GM12891 (cell line): ENCODE results near the gene HNRNPM.
"Not testable (repeated sequence)": the region's sequence is repeated elsewhere in the genome, so short reads cannot be mapped to it uniquely, and the experiment has no call there.

Experiments
- DNase-seq: peaks from one replicate; pipeline ENCODE4 v3.0.0; 2011; ENCODE audit warnings: low spot score; ENCODE audit not compliant: insufficient read length
- FAIRE-seq: peaks from 2 replicates; lab custom pipeline; 2011; peaks lifted over from hg19 to GRCh38; lab: Jason Lieb, UNC
- PAX5 ChIP-seq: IDR thresholded peaks from 2 replicates; pipeline ENCODE4 v1.6.1; 2011; ENCODE audit warnings: low read length, moderate library complexity, mild to moderate bottlenecking; ENCODE audit not compliant: insufficient read depth, severe bottlenecking
- POLR2A ChIP-seq: IDR thresholded peaks from 2 replicates; pipeline ENCODE4 v1.6.1; 2011; ENCODE audit warnings: low read depth, low read length, control low read depth
- POLR2AphosphoS5 ChIP-seq: IDR thresholded peaks from 2 replicates; pipeline ENCODE4 v1.6.1; 2011; ENCODE audit warnings: low read depth, low read length, control low read depth
- POU2F2 ChIP-seq: IDR thresholded peaks from 2 replicates; pipeline ENCODE4 v1.6.1; 2011; ENCODE audit warnings: low read depth, mild to moderate bottlenecking, control low read depth, low read length, moderate library complexity
- SPI1 ChIP-seq: IDR thresholded peaks from 2 replicates; pipeline ENCODE4 v1.6.1; 2011; ENCODE audit warnings: low read depth, low read length, control low read depth
- TAF1 ChIP-seq: IDR thresholded peaks from 2 replicates; pipeline ENCODE4 v1.6.1; 2011; ENCODE audit warnings: low read depth, low read length, control low read depth

Gene HNRNPM

DNA sequence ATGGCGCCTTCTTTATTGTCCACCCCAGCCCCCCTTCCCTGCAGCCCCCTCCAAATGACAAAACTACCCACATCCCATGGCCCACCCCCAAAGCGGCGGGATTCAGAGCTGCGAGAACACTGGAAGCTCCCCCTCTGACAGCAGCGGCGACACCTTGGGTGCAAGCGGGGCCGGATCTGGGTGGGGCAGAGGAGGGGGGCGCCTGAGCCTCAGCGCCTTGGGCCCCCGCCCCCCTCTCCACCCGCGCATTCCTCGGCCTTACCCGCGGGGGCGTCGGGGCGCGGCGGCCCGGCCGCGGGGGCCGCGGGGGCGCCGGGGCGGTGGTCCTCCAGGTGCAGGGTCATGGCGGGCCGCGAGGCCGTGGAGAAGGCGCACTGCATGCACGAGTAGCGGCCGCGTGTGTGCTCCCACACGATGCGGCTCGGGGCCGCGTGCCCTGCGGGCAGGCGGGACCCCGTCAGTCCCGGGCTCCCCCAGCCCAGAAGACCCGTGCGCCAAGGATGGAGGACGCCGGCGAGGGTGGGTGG lies 65.9 kb downstream of the HNRNPM start:
- no peak for TF ChIP-seq TAF1
- no peak for DNase-seq
- FAIRE-seq = no peak

DNA sequence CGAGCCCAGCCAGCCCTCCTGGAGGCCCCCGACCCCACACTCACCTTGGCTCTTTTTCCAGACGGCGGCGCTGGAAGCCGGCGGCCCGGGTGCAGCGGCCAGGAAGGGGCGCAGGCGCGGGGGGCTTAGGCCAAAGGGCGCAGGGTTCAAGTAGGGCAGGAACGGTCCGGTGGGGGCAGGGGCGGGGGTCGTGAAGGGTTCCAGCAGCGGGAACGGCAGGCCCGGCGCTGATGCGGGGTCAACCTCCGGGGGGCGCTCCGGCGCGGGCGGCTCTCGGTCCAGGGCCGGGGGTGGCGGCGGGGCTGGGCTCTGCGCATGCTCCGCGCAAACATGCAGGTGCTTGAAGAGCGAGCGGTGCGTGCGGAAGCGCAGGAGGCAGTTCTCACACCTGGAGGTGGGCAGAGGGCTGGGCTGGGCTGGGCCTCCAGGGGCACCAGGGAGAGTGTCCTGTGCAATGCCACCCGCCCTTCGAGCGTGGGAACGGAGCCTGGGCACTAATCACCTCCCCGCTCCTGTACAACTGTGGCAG lies 66.9 kb downstream of the HNRNPM start:
- no peak for FAIRE-seq
- no peak for DNase-seq
- TF ChIP-seq SPI1 (no peak), TAF1 (no peak), POU2F2 (no peak), PAX5 (no peak), POLR2A (no peak), POLR2AphosphoS5 (no peak)

DNA sequence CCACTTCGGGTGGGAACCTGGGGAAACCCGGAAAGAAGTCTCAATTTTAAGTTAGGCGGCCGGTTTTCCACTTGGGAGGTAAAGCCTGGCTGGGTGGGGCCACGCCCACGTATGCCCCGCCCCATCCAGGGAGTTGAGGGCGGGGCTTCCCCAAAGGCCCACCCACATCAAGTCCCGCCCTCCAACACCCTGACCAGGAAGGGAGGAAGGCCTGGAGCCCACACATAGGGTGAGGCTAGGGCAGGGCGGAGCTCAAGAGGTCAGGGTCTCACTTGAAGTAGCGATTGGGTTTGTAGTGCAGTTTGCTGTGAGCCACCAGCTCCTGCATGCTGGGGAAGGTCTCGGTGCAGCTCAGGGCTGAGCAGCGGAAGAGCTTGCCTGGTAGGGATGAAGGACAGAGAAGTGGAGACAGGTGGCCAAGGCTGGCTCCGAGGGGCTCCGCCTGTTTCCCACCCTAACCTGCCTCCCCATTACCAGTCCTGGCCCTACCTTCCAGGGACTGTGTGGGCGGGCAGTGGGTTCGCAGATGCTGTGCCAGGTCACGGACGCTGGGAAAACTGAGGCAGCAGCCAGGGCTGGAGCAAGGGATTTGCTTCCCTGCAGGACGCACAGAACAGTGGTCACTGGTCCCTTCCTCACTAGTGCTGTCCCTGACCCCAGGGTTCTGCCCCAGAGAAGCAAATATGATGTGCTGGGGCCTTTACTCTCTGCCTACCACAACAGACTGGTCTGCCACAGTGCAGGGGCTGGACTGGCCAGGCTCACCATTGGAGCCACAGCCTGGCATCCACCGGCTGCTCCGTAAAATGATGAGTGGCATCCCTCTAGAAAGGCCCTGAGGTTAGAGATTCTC lies 67.6 kb downstream of the HNRNPM start:
- TF ChIP-seq POLR2AphosphoS5 = no peak
- peak; percentile 71 for FAIRE-seq
- DNase-seq = no peak

DNA sequence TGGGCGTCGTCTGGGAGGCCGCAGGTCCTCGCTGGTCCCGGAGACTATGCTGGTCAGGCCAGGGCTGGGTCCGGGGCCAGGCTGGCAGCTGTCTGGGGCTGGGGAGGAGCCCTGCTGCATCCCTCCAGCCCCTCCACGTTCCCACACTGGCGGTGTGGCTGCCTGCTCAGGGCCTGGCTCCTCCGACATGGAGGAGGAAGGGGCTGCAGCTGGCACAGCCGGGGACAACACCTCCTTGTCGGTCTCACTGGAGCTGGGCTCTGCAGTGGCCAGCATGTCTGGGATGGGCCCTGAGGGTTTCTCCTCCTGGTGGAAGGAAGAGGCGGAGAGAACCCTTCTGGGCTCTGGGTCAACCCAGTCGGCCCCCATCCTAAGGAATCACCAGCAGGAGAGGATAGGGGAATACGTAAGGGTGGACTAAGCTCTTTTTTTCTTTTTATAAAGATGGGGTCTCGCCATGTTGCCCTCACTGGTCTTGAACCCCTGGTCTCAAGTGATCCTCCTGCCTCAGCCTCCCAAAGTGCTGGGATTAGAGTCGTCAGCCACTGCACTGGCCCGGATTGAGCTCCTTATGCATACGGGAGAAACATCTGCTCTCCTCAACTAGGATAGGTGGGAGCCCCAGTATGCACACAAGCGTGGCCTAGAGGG lies 68.4 kb downstream of the HNRNPM start:
- TF ChIP-seq POLR2A (no peak), SPI1 (no peak), POLR2AphosphoS5 (no peak), POU2F2 (no peak), PAX5 (no peak), TAF1 (no peak)
- FAIRE-seq (no peak), DNase-seq (no peak)

DNA sequence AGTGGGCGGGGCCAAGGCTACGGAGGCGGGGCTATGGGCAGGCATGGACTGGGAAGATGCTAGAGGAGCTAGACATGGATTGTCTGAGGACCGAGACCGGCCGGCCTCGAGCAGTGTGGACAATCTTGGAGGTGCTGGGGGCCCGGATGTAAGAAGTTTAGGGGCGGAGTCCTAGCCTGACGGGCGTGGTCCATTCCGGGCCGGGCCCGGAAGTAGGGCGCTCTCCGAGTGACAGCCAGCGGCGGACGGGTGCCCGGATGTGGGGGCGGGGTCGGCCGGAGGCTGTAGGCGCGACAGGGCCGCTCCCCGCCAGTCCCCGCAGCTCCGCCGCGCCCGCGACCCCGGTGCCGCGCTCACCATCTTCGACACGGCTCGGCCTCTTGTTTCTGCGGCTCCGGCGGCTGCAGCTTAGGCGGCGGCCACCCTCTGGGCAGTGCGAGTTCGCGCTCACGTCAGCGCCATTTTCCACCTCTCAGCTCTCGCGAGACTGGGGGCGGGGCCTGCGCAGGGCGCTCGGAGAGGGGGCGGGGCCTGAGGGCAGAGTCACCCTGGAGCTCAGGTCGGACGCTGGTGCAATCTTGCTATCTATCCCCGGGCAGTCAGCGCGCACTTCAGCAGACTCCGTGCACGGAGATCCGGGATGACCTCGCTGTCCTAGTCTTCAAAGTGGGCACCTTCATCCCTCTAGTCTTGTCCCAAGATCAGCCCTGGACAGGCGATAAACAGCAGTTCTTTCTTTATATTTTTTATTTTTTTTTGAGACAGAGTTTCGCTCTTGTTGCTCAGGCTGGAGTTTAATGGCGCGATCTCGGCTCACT lies 69.1 kb downstream of the HNRNPM start, which contains the start of gene ZNF414:
Gene ZNF414, minus strand, starts transcription at position 481 of the 818 bp plus-strand sequence. Its CDS starts 121 bp downstream, at position 360.
- DNase-seq = peak; percentile 99
- peak; percentile 86 for TF ChIP-seq POLR2AphosphoS5
- no peak for TF ChIP-seq PAX5
- TF ChIP-seq POU2F2 = 0 out of 2 replicates have a peak, but pooled peaks have one; percentile 8
- TF ChIP-seq SPI1 = no peak
- peak; percentile 87 for TF ChIP-seq POLR2A
- peak; percentile 87 for TF ChIP-seq TAF1
- FAIRE-seq = peak; percentile 98

DNA sequence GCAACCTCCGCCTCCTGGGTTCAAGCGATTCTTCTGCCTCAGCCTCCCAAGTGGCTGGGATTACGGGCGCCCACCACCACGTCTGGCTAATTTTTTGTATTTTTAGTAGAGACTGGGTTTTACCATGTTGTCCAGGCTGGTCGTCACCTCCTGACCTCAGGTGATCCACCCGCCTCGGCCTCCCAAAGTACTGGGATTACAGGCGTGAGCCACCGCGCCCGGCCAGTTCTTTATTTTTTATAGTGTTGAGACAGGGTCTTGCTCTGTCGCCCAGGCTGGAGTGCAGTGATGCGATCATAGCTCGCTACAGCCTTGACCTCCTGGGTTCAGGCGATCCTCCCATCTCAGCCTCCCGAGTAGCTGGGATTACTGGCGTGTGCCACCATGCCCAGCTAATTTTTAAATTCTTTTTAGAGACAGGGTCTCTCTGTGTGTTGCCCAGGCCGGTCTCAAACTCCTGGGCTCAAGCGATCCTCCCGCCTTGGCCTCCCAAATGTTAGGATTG lies 69.8 kb downstream of the HNRNPM start:
- DNase-seq, FAIRE-seq: not testable (repeated sequence)

DNA sequence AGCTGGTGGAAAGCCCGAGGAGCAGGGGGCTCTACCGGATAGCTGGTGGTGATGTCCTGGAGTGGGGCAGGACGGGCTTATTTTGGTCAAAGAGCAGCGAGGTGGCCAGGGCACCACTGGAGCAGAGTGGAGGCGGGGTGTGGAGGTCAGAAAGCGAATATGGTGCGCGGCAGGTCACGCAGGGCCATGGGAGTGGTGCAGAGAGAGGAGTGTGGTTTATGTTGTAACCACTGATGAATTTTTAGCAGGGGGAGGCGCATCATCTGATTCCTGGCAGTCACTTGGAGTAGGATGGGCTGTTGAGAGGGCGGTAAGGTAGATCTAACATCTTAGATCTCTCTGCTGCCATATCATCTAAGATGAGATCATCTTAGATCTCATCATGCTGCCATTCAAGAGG lies 70.5 kb downstream of the HNRNPM start:
- no peak for DNase-seq
- TF ChIP-seq POU2F2 (no peak), TAF1 (no peak), POLR2A (no peak), SPI1 (no peak), POLR2AphosphoS5 (no peak), PAX5 (no peak)
- no peak for FAIRE-seq

DNA sequence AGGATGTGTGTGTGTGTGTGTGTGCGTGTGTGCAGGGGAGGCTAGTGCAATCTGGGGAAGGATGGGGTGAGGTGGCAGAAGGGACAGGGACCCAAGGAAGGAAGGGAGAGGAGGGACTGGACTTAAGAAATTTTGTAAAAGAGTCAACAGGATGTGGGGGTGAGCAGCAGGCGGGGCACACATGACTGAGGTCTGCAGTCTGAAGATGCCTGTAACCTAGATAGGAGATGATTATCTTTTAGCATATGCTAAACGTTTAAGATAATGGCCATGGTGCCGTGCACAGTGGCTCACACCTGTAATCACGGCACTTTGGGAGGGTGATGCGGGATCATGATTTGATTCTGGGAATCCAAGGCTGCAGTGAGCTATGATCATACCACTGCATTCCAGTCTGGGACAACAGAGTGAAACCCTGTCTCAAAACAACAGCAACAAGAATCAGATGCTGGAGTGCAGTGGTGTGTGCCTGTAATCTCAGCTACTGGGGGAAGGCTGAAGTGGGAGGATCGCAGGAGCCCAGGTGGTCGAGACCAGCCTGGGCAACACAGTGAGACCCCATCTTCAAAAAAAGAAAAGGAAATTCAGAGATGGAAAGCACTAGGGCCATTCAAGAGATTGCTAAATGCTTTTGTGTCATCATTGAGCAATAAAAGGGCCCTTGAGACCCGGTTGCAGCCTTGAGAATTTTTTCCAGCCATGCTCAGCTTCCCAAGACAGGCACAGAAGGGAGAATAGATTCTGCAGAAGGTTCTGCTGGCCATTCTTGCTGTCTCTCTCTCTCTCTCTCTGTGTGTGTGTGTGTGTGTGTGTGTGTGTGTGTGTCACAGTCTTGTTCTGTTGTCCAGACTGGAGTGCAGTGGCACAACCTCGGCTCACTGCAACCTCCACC lies 73.0 kb downstream of the HNRNPM start:
- DNase-seq (no peak), FAIRE-seq (peak; percentile 67)
- TF ChIP-seq PAX5 = no peak
- no peak for TF ChIP-seq TAF1
- no peak for TF ChIP-seq POLR2AphosphoS5
- TF ChIP-seq POLR2A = no peak
- TF ChIP-seq POU2F2 = no peak
- no peak for TF ChIP-seq SPI1

DNA sequence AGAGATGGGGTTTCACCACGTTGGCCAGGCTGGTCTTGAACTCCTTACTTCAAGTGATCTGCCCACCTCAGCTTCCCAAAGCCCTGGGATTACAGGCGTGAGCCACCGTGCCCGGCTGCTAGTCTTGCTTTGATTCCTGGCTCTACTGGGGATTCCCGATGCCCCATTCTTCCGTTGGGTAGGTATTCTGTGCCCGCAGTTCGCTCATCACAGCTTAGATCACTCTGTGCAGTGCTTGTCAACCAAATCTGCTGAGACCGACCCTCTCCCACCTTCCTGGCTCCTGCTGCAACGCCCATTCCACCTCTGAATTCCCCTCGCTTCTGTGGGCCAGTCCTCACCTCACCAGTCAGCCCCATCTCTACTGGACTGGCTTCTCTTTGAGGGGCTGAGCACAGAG lies 73.8 kb downstream of the HNRNPM start:
- DNase-seq (no peak), FAIRE-seq (no peak)
- TF ChIP-seq POLR2A (no peak), TAF1 (no peak), POU2F2 (no peak), SPI1 (no peak), POLR2AphosphoS5 (no peak), PAX5 (no peak)
